ES-I3 (cell line): Measurements from ENCODE around the gene TENM4.
"Not testable (repeated sequence)": the region's sequence is repeated elsewhere in the genome, so short reads cannot be mapped to it uniquely, and the experiment has no call there.

Experiments used
- H3K36me3 ChIP-seq: 2 replicates; pipeline ENCODE4 v1.6.1; 2013; ENCODE audit warnings: mild to moderate bottlenecking, low read length, control low read depth, moderate library complexity; ENCODE audit not compliant: insufficient read depth
- H3K4me1 ChIP-seq: 2 replicates; pipeline ENCODE4 v1.6.1; 2013; ENCODE audit warnings: mild to moderate bottlenecking, control low read depth, low read length; ENCODE audit not compliant: insufficient read depth
- H3K9ac ChIP-seq: 2 replicates; pipeline ENCODE4 v1.6.1; 2013; ENCODE audit warnings: low read depth, mild to moderate bottlenecking, low read length, moderate library complexity
- H3K9me3 ChIP-seq: 2 replicates; pipeline ENCODE4 v1.6.1; 2013; ENCODE audit warnings: mild to moderate bottlenecking, low read length, moderate library complexity; ENCODE audit not compliant: control insufficient read depth, insufficient read depth

TENM4 gene

GRCh38 chr11:79229047-79229446 lies 211.8 kb downstream of the TENM4 start:
- Histone ChIP-seq H3K4me1 (peaks cover 3% of the 10 kb centered on the region; the same call in 1 of the 2 replicates), H3K9me3 (no peaks in the 10 kb centered on the region), H3K36me3 (no peaks in the 10 kb centered on the region), H3K9ac (no peak overlapping the region)

- H3K36me3 ChIP-seq: no peaks in the 10 kb centered on the region
- peaks cover 3% of the 10 kb centered on the region; the same call in 1 of the 2 replicates for H3K4me1 ChIP-seq
- H3K9me3 ChIP-seq: no peaks in the 10 kb centered on the region
- H3K9ac ChIP-seq: no peak overlapping the region
These were observed 212.8 kb downstream of the TENM4 start for GRCh38 chr11:79227767-79228755.

DNA sequence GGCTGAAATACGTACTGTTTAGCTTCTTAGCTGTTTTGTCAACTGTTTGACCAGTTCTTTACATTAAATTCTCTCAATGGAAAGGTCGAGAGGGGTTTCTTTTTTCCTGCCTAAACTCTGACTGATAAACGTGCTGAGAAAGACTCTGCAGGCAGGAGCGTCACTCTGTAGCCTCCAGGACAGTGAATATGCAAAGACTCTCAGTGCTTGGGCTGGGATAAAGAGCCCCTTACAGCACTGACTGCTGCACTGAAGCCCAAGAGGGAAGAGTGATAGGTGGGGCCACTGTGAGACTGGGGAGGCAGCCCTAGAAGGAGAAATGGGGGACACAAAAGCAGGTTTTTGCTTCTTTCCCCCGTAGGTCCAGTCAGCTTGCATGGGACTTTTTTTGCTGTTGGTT lies 213.5 kb downstream of the TENM4 start:
- H3K4me1 ChIP-seq: peaks cover 3% of the 10 kb centered on the region; the same call in 1 of the 2 replicates
- no peaks in the 10 kb centered on the region for H3K9me3 ChIP-seq
- H3K36me3 ChIP-seq: no peaks in the 10 kb centered on the region
- H3K9ac ChIP-seq: no peak overlapping the region

DNA sequence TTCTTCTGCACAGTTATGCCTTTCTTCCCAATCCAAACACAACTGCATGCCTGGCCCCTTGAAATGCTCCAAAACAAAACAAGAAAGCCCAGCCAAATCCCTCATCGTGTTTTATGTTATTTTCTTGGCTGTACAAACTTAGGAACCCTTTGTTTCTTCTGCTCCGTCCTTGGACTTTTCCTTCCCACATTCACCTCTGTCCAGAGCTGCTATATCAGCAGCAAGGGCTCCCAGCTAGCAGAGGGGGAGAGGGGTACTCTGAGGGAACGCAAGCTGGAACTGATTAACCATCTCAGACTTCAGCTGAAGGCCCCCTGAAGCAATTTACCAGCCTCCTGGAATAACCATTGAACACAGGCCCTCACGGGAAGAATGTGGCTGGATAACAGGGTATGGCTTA lies 214.7 kb downstream of the TENM4 start:
- no peaks in the 10 kb centered on the region for H3K9me3 ChIP-seq
- no peak overlapping the region for H3K9ac ChIP-seq
- H3K36me3 ChIP-seq: no peaks in the 10 kb centered on the region
- H3K4me1 ChIP-seq: peaks cover 3% of the 10 kb centered on the region; the same call in 1 of the 2 replicates

DNA sequence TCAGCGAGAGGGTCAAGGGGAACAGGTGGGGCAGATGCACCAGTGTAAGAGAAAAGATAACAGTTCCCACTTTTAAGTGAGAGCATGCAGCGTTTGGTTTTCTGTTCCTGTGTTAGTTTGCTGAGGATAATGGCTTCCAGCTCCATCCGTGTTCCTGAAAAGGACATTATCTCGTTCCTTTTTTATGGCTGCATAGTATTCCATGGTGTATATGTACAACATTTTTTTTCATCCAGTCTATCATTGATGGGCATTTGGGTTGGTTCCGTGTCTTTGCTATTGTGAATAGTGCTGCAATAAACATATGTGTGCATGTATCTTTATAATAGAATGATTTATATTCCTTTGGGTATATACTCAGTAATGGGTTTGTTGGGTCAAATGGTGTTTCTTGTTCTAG lies 218.7 kb downstream of the TENM4 start:
- not testable (repeated sequence) for H3K9me3 ChIP-seq, H3K36me3 ChIP-seq, H3K9ac ChIP-seq, H3K4me1 ChIP-seq

DNA sequence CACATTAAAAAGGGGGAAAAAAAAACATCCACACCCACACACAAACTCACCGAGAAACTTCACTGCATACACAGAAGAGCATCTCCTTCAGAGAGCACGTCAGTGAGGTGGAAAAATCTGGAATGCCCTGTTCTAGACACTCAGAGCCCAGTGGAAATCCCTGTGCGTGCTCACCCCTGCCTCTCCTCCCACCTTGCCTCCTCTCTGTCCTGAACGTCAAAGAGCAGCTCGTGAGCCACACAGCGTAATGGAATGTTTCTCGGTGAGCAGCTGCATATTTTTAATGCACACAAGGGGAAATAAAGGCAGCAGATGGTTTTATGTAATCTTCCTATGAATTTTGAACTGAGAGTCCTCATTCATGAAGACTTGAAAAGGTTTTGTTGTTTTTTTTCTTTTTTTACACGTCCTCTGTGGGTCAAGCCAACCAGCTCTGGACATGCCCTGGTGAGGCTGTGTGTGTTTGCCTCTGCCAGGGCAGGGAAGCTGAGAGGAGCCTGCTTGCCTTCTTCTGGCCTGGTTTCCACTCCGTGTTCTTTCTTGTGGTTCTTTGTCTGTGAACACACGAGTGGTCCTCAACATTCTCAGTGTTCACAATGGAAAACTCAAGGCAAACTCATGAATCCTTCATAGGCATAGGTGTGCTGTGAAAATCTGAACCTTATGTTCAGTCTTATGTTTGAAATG lies 219.2 kb downstream of the TENM4 start:
- Histone ChIP-seq H3K4me1 (no peaks in the 10 kb centered on the region), H3K9ac (no peak overlapping the region), H3K36me3 (no peaks in the 10 kb centered on the region), H3K9me3 (no peaks in the 10 kb centered on the region)

DNA sequence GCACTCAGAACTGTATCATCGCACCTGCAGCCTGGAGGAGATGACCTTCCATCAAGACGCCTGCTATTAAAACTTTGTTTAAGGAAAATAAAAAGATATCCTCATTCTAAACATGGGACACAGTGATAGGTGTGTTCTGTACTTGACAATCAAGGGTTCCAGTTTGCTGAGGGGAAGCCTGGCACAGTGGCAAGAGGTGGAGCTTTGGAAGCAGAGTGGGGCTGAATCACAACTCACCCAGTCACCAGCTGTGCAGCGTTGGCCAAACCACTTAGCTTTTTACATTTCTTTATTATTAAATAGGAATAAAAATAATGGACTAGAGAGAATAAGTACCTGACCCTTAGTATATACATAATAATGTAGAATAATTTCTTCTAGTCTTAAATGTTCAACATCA lies 220.7 kb downstream of the TENM4 start:
- H3K9me3 ChIP-seq: no peaks in the 10 kb centered on the region
- H3K36me3 ChIP-seq: no peaks in the 10 kb centered on the region
- H3K4me1 ChIP-seq: no peaks in the 10 kb centered on the region
- H3K9ac ChIP-seq: no peak overlapping the region

- Histone ChIP-seq H3K9me3 (no peaks in the 10 kb centered on the region), H3K9ac (no peak overlapping the region), H3K4me1 (no peaks in the 10 kb centered on the region), H3K36me3 (no peaks in the 10 kb centered on the region)
These were observed 221.4 kb downstream of the TENM4 start for GRCh38 chr11:79219186-79220045.

DNA sequence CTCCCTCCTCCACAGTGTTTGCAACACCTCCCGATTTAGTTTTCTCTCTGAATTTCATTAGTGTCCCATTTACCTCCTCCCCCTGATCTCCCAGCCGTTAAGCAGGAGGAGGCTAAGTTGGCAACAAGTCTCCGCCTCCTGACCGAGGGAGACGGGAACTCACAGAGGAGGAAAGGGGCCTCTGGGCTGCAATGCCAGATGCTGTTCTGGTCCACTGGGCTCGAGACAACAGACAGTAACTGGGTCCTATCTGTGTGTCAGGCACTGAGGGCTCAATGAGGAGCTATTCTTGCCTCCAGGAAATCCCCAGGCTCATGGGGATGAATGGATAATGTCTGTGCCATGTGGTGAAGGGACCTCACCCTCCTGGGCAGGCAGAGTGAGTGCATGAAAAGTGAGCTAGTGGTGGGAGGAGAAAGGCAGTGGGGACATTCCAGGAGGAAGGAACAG lies 228.1 kb downstream of the TENM4 start:
- no peak overlapping the region for H3K9ac ChIP-seq
- H3K9me3 ChIP-seq: no peaks in the 10 kb centered on the region
- no peaks in the 10 kb centered on the region for H3K4me1 ChIP-seq
- no peaks in the 10 kb centered on the region for H3K36me3 ChIP-seq

- Histone ChIP-seq H3K4me1 (no peaks in the 10 kb centered on the region), H3K36me3 (no peaks in the 10 kb centered on the region)
These were observed 231.1 kb downstream of the TENM4 start for GRCh38 chr11:79209540-79210266.

GRCh38 chr11:79208126-79208525 lies 232.7 kb downstream of the TENM4 start:
- Histone ChIP-seq H3K4me1 (no peaks in the 10 kb centered on the region), H3K9ac (no peak overlapping the region), H3K36me3 (no peaks in the 10 kb centered on the region), H3K9me3 (no peaks in the 10 kb centered on the region)

More at GRCh38 chr11:79209540-79210266, 231.1 kb downstream of the TENM4 start:
- Histone ChIP-seq H3K9me3 (no peaks in the 10 kb centered on the region), H3K9ac (no peak overlapping the region)

GRCh38 chr11:79206951-79207350 lies 233.9 kb downstream of the TENM4 start:
- Histone ChIP-seq H3K9me3 (no peaks in the 10 kb centered on the region), H3K9ac (no peak overlapping the region), H3K4me1 (no peaks in the 10 kb centered on the region), H3K36me3 (no peaks in the 10 kb centered on the region)

GRCh38 chr11:79205786-79206185 lies 235.0 kb downstream of the TENM4 start:
- Histone ChIP-seq H3K36me3 (no peaks in the 10 kb centered on the region), H3K9me3 (no peaks in the 10 kb centered on the region), H3K4me1 (no peaks in the 10 kb centered on the region), H3K9ac (no peak overlapping the region)
